RWPE2 (cell line): ENCODE measurements around the gene OBP2A.

Experiments
- ATAC-seq: fragments of 200-7000 bp; cut with Tn5 transposase; 3 replicates; pipeline ENCODE4 v1.9.1; 2021; ENCODE audit warnings: low read depth
- DNase-seq: peaks from one replicate; pipeline ENCODE4 v3.0.0-alpha.2; 2020; ENCODE audit warnings: low spot score
- H3K27ac ChIP-seq: fragments of 450-650 bp; 2 replicates; pipeline ENCODE4 v1.5.1; 2017; ENCODE audit warnings: mild to moderate bottlenecking; ENCODE audit not compliant: poor library complexity, severe bottlenecking
- H3K27me3 ChIP-seq: fragments of 250-450 bp; sonication (Bioruptor Pico); 2 replicates; pipeline ENCODE4 v1.5.1; 2021; ENCODE audit warnings: mild to moderate bottlenecking, moderate library complexity; ENCODE audit not compliant: insufficient read depth, poor library complexity, severe bottlenecking
- H3K36me3 ChIP-seq: fragments of 250-450 bp; sonication (Bioruptor Pico); 2 replicates; pipeline ENCODE4 v1.5.1; 2020; ENCODE audit warnings: low read depth, mild to moderate bottlenecking, moderate library complexity
- H3K4me1 ChIP-seq: fragments of 250-450 bp; sonication (Bioruptor Pico); 2 replicates; pipeline ENCODE4 v1.5.1; 2021; ENCODE audit warnings: mild to moderate bottlenecking, moderate library complexity; ENCODE audit not compliant: insufficient read depth, poor library complexity, severe bottlenecking
- H3K4me3 ChIP-seq: fragments of 250-450 bp; sonication (Bioruptor Pico); 2 replicates; pipeline ENCODE4 v1.5.1; 2021; ENCODE audit warnings: mild to moderate bottlenecking, moderate library complexity; ENCODE audit not compliant: severe bottlenecking
- H3K9me3 ChIP-seq: fragments of 250-450 bp; sonication (Bioruptor Pico); 2 replicates; pipeline ENCODE4 v1.5.1; 2021; ENCODE audit warnings: mild to moderate bottlenecking, moderate library complexity; ENCODE audit not compliant: severe bottlenecking
- CTCF ChIP-seq: fragments of 450-650 bp; IDR thresholded peaks from one replicate; pipeline ENCODE4 v1.5.1; 2017; ENCODE audit warnings: mild to moderate bottlenecking, moderate library complexity; ENCODE audit not compliant: poor library complexity, severe bottlenecking

The OBP2A gene

DNA sequence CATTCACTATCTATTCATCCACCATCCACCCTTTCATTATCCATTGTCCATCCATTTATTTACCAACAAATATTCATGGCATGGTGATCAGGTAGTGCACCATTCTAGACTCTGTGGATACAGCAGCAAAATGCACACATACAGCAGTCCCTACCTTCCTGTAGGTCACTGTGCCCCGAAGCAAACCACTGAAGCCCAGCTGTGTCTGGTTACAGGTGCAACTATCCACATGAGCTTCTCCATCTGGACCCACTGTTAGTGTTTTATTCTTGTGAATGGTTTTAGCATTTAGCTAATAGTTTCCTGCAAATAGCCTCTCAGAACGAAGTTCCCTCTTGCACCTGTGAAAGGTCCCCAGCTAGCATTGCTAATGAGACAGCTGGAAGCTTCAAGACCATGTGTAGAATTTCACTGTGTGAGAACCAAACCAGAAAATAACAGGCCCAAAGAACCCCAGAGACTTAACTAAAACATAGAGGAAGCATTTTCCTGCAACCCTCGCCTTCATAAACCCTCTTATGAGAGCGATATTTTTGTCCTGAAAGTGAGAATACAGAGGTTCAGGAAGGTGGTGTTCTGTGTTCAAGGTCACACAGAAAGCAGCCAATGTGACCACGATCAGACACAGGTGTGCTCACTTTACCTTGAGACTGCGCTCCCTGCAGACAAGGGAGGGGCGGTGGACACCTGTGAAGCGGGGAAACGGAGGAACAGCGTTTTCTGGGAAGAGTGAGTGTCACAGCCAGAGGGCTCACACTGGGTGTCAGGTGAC is 34.1 kb downstream of the OBP2A start:
- ATAC-seq: no peak

GRCh38 chr9:135580664-135581380 is 34.9 kb downstream of the OBP2A start:
- Histone ChIP-seq H3K27ac (no peak overlapping the region), H3K4me1 (no peaks in the 10 kb centered on the region), H3K27me3 (peaks cover 6% of the 10 kb centered on the region), H3K9me3 (no peaks in the 10 kb centered on the region), H3K36me3 (no peaks in the 10 kb centered on the region), H3K4me3 (no peak overlapping the region)
- DNase-seq: no peak
- TF ChIP-seq CTCF: no peak
- no peak for ATAC-seq

More for the DNA sequence above, 34.1 kb downstream of the OBP2A start:
- no peak overlapping the region for H3K4me3 ChIP-seq
- H3K27me3 ChIP-seq: peaks cover 4% of the 10 kb centered on the region
- no peak for TF ChIP-seq CTCF
- no peak for DNase-seq
- H3K9me3 ChIP-seq: no peaks in the 10 kb centered on the region
- no peaks in the 10 kb centered on the region for H3K36me3 ChIP-seq
- H3K27ac ChIP-seq: no peak overlapping the region
- H3K4me1 ChIP-seq: no peaks in the 10 kb centered on the region

DNA sequence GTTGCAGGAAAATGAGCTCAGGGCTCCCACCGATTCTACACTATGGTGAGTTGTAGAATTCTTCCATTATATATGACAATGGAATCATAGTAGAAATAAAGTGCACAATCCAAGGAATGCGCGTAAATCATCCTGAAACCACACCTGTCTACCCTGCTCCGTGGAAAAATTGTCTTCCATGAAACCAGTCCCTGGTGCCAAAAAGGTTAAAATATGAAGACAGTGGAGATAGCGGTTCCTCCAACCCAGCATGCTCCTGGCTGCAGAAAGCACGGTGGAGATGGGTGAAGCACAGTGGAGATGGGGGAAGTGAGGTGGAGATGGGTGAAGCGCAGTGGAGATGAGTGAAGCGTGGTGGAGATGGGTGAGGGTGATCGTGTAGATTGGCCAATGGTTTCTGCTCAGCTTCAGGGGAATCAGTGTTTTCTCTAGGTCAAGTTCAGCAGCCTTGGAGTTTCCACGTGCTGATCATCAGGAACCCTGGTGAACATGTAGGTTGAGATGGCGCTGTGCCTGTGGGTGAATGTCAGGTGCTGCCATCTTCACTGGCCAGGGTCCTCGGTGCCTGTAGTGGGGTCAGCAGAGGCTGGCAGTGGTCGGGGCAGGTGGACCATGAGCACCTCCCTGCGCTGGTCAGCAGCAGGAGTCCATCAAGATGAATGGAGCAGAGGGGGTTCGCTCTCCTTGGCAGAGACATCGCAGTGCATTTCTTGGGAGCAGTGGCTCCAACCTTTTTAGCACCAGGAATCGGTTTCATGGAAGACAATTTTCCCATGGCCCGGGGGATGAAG is 35.9 kb downstream of the OBP2A start:
- Histone ChIP-seq H3K4me3 (no peak overlapping the region), H3K36me3 (no peaks in the 10 kb centered on the region), H3K9me3 (no peaks in the 10 kb centered on the region), H3K27me3 (peaks cover 4% of the 10 kb centered on the region), H3K4me1 (no peaks in the 10 kb centered on the region), H3K27ac (no peak overlapping the region)
- no peak for TF ChIP-seq CTCF
- no peak for DNase-seq
- no peak for ATAC-seq

DNA sequence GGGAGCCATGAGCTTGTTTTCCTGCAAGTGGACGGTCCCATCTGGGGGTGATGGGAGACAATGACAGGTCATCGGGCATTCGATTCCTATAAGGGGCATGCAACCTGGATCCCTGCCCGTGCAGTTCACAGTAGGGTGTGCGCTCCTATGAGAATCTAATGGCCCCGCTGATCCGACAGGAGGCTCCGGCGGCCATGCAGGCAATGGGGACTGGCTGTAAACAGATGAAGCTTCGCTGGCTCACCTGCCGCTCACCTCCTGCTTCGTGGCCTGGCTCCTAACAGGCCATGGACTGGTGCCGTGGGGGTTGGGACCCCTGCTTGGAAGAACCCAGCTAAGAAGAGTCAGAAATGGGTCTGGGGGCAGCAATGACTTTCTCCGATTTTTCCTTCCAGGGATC is 36.6 kb downstream of the OBP2A start:
- Histone ChIP-seq H3K36me3 (no peaks in the 10 kb centered on the region), H3K4me1 (no peaks in the 10 kb centered on the region), H3K27me3 (peaks cover 4% of the 10 kb centered on the region), H3K4me3 (no peak overlapping the region), H3K27ac (no peak overlapping the region), H3K9me3 (no peaks in the 10 kb centered on the region)
- no peak for TF ChIP-seq CTCF
- ATAC-seq: no peak
- no peak for DNase-seq
